ENCODE measurements around the gene TMIGD2.

- TF ChIP-seq CTCF (IDR thresholded peaks at IDR 0.05; ENCODE audit: low read depth, low read length): no peak
- TF ChIP-seq POLR2A (IDR thresholded peaks at IDR 0.05; ENCODE audit: extremely low read depth, insufficient read length): no peak
These were observed 3.2 kb downstream of the TMIGD2 start for GRCh38 chr19:4298810-4299550.

Data from NB4 (cell line).